ENCODE results near the gene NEDD4L. TPM values are rescaled to one million over a fixed set of nuclear protein-coding genes. Genes with fewer than 3 reads are reported as not detected.
A peak's percentile ranks its signal among the peaks of the same experiment; 100 is the strongest.
"Not testable (repeated sequence)": the region's sequence is repeated elsewhere in the genome, so short reads cannot be mapped to it uniquely, and the experiment has no call there.

NEDD4L gene
- total and polyA plus RNA-seq, 10 of the 15 experiments (the other 5 are each of a cell fraction or from before 2014, with no cell fraction given): 7.4 to 24.0 (median 17.7) TPM

- ChIA-PET RAD21 (ENCODE audit: unreplicated experiment) (interaction anchor here (0.9 kb wide), 1 partner anchor 12 kb away, joined by 3 read pairs; no protein-coding TSS in a partner anchor), SMC1A (ENCODE audit: uncharacterized antibody, unreplicated experiment) (interaction anchor here (1.1 to 1.5 kb wide), 3 partner anchors 10 to 22 kb away, joined by 3 to 4 read pairs (median 4); no protein-coding TSS in a partner anchor)
- TF ChIP-seq RUNX3 (IDR thresholded peaks at IDR 0.05; ENCODE audit: low read length): peak; percentile 37; the same call in 1 of the 2 replicates
- H4K20me1 ChIP-seq (ENCODE audit: control insufficient read depth, insufficient read depth); intact Hi-C loops (cut with micrococcal nuclease; ENCODE audit: unreplicated experiment); DNase-seq (ENCODE audit: low read depth, low spot score); H3K4me2 ChIP-seq (ENCODE audit: control insufficient read depth, insufficient read depth); H3K4me1 ChIP-seq (ENCODE audit: control insufficient read depth, insufficient read depth, low read length); CTCF ChIA-PET; H3K27ac ChIP-seq (ENCODE audit: control insufficient read depth, insufficient read depth); ATAC-seq; in situ Hi-C loops (cut with MboI); H2AFZ ChIP-seq (ENCODE audit: control insufficient read depth, low read depth, low read length); H3K27me3 ChIP-seq (replicated peaks in 1 of 2; ENCODE audit: control insufficient read depth in 2 of 2, insufficient read depth in 2 of 2, low read length in 1 of 2); H3K36me3 ChIP-seq (ENCODE audit: control insufficient read depth in 2 of 2, insufficient read depth in 2 of 2, low read length in 1 of 2); H3K9ac ChIP-seq (ENCODE audit: control insufficient read depth, insufficient read depth, low read length); POLR2A ChIA-PET; H3K4me3 ChIP-seq; BruUV-seq (replicated peaks); H3K79me2 ChIP-seq (ENCODE audit: control insufficient read depth, insufficient read depth, low read length); FAIRE-seq; H3K9me3 ChIP-seq (replicated peaks; ENCODE audit: control insufficient read depth, insufficient read depth, low read length): not testable (repeated sequence)
- 94% methylated on average over 11 of the region's 11 CpGs for WGBS (ENCODE audit: insufficient coverage, insufficient replicate concordance, low lambda C conversion rate, missing lambda C conversion rate)
Measured at GRCh38 chr18:58282872-58283271, 238.8 kb downstream of the NEDD4L start.

- Histone ChIP-seq H3K9me3 (replicated peaks; ENCODE audit: control insufficient read depth, insufficient read depth, low read length) (no peaks in the 10 kb centered on the region), H3K27me3 (replicated peaks in 1 of 2; ENCODE audit: control insufficient read depth in 2 of 2, insufficient read depth in 2 of 2, low read length in 1 of 2) (no peaks in the 10 kb centered on the region), H2AFZ (ENCODE audit: control insufficient read depth, low read depth, low read length) (no peak overlapping the region), H3K4me2 (ENCODE audit: control insufficient read depth, insufficient read depth) (no peak overlapping the region), H3K9ac (ENCODE audit: control insufficient read depth, insufficient read depth, low read length) (no peak overlapping the region), H3K4me3 (no peak overlapping the region), H4K20me1 (ENCODE audit: control insufficient read depth, insufficient read depth) (no peaks in the 10 kb centered on the region), H3K36me3 (ENCODE audit: control insufficient read depth in 2 of 2, insufficient read depth in 2 of 2, low read length in 1 of 2) (no peaks in the 10 kb centered on the region), H3K27ac (ENCODE audit: control insufficient read depth, insufficient read depth) (no peak overlapping the region), H3K79me2 (ENCODE audit: control insufficient read depth, insufficient read depth, low read length) (no peaks in the 10 kb centered on the region), H3K4me1 (ENCODE audit: control insufficient read depth, insufficient read depth, low read length) (peaks cover 3% of the 10 kb centered on the region; the same call in 1 of the 2 replicates)
- 84% methylated on average over 6 of the region's 6 CpGs for WGBS (ENCODE audit: insufficient coverage, insufficient replicate concordance, low lambda C conversion rate, missing lambda C conversion rate)
- intact Hi-C loops (cut with micrococcal nuclease; ENCODE audit: unreplicated experiment) (no loop called here), in situ Hi-C loops (cut with MboI) (no loop called here)
- DNase-seq (ENCODE audit: low read depth, low spot score) (no peak), FAIRE-seq (no peak), ATAC-seq (no peak)
- TF ChIP-seq LARP7 (IDR thresholded peaks at IDR 0.05): no peak
- ChIA-PET RAD21 (ENCODE audit: unreplicated experiment) (interaction anchor here (1.1 to 1.5 kb wide), 3 partner anchors 12 to 88 kb away, joined by 3 to 4 read pairs (median 3); no protein-coding TSS in a partner anchor), POLR2A (interaction anchor here (1.0 to 2.0 kb wide), 2 partner anchors 11 to 18 kb away, joined by 3 to 5 read pairs; no protein-coding TSS in a partner anchor), CTCF (interaction anchor here (0.8 to 1.3 kb wide), 2 partner anchors 23 to 37 kb away, joined by 3 to 4 read pairs; no protein-coding TSS in a partner anchor), SMC1A (ENCODE audit: uncharacterized antibody, unreplicated experiment) (interaction anchor here (0.8 to 3.3 kb wide), 5 partner anchors 10 to 59 kb away, joined by 3 to 18 read pairs (median 3); no protein-coding TSS in a partner anchor)
- no TSS peak for BruUV-seq (replicated peaks)
Measured at GRCh38 chr18:58284699-58285448, 240.8 kb downstream of the NEDD4L start.
